ENCODE measurements around the gene CATSPERE.
A peak's percentile ranks its signal among the peaks of the same experiment; 100 is the strongest.
"Not testable (repeated sequence)": the region's sequence is repeated elsewhere in the genome, so short reads cannot be mapped to it uniquely, and the experiment has no call there.

The CATSPERE gene

DNA sequence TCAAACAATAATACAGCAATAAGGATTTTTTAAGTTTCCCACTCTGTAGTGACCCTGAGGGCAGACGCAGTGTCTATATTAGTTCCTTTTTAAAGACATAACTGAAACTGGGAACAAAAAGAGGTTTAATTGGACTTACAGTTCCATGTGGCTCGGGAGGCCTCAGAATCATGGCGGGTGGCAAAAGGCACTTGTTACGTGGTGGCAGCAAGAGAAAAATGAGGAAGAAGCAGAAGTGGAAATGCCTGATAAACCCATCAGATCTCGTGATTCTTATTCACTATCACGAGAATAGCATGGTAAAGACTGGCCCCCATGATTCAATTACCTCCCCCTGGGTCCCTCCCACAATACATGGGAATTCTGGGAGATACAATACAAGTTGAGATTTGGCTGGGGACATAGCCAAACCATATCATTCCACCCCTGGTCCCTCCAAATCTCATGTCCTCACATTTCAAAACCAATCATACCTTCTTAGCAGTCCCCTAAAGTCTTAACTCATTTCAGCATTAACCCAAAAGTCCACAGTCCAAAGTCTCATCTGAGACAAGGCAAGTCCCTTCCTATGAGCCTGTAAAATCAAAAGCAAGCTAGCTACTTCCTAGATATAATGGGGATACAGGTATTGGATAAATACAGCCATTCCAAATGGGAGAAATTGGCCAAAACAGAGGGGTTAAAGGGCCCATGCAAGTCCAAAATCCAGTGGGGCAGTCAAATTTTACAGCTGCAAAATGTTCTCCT is 205.8 kb downstream of the CATSPERE start:
- DNase-seq, result not testable (repeated sequence)

DNA sequence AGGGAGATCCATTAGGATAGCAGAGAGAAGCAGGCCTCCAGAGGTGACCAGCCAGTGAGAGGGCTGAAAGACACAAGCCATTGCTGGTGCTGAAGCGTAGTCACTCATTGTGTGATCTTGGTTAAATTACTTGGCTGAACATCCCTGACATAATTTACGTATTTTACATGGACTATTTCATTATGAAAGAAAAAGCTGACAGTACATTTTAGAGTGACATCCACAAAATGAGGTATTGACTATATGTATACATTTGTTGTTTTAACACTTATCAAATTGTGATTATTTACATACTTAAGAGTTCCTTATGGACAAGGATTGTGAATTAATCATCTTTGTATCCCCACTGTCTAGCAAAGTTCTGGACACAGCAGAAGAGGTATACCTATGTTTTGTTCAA is 206.7 kb downstream of the CATSPERE start:
- no peak for DNase-seq

DNA sequence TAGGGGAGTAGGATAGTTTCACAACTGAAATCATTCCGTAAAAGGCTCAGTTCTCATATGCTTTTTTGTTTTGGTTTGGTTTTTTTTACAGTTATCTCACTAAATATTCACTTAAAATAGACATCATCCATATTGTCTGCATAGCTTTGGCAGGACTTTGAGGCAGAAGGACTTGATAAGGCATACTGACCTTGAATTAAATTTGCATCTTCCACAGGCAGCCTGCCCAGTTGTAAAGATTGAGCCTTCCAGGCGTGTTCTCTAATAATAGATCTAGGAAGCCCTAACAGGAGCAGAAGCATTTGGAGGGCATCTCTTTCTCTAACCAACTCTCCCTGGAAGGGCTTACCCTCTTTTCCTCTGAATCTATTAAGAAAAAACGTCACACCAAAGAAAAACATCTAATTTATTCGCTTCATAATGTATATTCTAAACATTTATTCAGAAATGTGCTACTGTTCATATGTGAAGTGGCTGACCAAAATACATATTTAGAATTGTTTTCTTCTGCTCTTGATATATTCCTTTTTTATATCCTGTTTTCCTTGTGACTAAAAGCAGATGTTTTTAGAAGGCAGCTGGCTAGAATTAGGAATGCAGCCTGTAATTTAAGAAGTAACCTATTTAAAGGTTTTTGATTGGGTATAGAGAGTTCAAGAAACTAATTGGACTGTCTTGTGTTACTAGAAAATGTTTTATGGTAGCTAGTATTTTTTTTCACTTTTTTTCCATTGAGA is 212.0 kb downstream of the CATSPERE start:
- DNase-seq, result peak; percentile 30

DNA sequence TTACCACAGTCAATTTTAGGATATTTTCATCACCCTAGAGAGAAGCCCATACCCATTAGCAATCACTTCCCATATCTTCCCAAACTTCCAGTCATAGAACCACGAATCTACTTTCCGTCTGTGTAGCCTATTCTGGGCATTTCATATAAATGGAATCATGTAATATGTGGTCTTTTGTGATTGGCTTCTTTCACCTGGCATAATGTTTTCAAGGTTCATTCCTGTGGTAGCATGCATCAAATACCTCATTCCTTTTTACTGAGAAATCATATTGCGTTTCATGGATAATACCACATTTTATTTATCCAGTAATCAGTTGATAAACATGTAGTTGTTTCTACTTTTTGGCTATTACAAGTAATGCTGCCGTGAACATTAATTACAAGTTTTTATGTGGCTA is 213.4 kb downstream of the CATSPERE start:
- no peak for DNase-seq

DNA sequence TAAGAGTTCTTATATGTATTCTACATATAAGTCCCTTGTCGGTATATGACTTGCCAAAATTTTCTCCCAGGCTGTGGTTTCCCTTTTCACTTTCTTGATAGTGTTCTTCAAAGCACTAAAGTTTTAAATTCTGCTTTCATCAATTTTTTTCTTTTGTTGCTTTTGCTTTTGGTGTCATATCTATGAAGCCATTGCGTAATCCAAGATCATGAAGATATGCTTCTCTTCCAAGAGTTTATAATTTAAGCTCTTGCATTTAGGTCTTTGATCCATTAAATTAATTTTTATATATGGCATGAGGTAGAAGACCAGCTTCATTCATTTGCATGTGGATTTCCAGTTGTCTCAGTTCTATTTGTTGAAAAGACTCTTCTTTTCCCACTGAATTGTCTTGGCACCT is 214.1 kb downstream of the CATSPERE start:
- DNase-seq, result no peak

DNA sequence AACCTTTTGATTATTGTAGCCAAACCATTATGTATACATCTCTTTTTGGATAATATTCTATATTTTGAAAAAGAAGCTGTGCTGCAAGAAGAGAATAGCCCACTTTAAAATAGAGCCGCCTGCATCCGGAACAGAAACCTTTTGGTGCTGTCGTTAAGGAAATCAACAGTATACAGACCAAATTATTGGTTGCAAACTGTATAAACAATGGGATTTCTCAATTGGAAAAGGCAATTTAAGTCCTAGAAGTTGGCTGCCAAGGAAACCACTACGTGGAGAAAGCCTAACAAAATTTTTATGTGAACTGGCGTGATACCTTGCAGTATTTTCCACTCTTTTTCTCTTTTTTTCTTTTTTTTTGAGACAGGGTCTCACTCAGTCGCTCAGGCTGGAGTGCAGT is 217.6 kb downstream of the CATSPERE start:
- DNase-seq, result no peak

DNA sequence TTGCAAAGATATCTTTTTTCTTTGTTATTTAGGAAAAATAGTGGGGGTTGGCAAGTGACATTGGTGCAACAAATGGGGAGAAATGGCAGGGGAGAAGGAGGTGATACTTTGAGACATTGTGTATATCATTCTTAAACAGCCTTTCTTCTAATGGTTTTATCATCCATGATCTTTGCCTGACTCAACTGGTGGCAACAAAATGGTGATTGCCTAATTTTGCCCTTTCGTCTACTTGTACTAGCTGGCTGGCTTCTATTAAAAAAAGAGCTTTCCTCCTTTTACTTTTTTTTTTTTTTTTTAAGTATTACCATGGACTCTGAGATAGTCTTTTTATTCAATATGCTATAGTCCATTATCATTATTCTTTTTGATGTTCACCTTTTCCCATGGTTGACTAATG is 219.6 kb downstream of the CATSPERE start:
- DNase-seq, result no peak

DNA sequence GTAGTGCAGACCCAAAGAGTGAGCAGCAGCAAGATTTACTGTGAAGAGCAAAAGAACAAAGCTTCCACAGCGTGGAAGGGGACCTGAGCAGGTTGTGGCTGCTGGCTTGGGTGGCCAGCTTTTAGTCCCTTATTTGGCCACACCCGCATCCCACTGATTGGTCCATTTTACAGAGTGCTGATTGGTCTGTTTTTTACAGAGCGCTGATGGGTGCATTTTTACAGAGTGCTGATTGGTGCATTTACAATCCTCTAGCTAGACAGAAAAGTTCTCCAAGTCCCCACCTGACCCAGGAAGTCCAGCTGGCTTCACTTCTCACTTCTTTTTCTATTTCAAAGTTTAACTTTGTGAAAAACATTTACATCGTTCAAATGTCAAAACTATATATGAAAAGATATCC is 221.0 kb downstream of the CATSPERE start:
- DNase-seq, result not testable (repeated sequence)
